HG02981 (cell line): Measurements from ENCODE around the gene APBB1.

ENCODE experiments used
- ATAC-seq: cut with Tn5 transposase; IDR thresholded peaks from one replicate; pipeline ENCODE4 v1.9.1; 2021; ENCODE audit warnings: mild to moderate bottlenecking, moderate library complexity; ENCODE audit not compliant: unreplicated experiment

Gene APBB1

DNA sequence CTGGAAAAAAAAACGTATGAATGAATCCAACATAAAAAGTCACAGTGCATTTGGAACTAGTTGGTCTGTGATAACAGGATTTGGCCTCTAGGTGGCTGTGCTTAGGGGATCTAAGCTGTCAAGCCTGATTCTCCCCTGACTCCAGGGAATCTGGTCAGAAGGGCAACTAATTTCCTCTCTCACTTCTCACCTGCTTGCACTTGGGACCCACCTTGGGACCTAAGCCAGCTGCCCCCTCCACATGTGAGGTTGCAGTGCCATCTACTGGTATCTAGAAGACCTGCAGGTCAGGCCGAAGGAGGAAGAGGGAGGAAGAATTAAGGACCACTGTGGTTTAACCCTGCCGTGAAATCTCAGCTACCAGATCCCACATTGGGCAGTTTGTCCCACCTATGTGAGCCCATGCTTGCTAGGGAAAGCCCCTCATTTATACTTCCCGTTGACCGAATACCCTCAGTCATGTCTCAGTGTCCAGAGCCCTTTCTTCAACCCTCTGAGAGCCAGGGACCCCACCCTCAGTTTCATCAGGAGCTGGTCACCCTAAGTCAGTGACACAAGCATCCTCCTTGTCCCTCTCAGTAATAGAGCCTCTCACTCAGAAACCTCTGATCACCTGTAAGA is 65.4 kb downstream of the APBB1 start:
- ATAC-seq: peak; percentile 85

DNA sequence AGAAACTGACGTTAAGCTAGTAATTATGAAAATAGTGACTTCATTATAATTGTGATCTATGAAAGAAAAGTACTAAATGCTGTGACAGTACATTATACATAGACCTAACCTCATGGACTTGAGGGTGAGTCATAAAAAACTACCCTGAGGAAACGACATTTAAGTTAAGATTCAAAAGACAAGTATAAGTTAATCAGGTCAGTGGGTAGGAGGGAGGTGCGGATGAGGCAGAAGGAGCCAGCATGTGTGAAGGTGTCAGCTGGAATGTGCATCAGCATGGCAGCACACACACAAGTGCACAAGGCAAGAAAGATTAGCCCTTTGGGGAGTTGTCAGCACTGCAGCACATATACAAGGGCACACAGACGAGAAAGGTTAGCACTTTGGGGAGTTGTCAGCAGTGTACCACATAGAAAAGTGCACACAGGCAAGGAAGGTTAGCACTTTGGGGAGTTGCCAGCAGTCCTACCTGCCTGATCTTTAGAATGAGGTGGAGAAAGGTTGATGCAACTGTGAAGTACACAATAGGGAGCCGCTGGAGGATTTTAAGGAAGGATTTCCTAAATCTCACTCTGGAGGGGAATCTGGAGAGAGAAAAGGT is 67.0 kb downstream of the APBB1 start:
- ATAC-seq: no peak

DNA sequence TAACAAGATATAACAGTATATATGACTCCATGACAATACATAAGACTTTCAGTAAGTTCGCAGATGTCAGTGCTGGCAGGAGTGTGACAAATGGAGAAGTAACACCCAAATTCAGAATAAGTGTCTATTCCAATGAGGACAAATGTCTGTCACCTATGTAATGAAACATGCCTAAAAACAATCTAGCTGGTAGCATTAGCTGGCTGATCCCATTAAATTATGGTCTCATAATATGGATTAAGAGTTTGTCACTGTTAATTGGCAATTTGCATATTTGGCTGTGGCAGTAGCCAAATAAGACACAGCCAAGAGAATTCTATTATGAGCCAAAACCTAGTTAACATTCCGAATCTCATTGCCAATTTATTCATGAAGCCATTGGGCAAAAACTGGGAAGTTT is 68.4 kb downstream of the APBB1 start:
- ATAC-seq: no peak

DNA sequence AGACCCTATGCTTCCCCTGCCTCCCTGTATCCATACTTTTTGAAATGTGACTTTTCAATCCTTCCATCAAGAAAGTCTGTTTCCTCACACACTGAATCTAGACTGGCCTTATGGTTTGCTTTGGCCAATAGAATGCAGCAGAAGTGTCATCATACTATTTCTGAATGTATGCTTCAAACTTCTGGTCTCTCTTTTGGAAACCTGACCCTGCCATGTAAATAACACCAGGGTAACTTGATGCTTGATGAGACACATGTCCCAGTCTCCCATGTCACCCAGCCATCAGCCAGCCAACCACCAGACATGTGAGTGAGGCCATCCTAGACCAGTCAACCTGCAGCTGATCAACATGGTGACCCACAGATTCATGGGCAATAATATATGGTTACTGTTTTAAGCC is 68.9 kb downstream of the APBB1 start:
- ATAC-seq: no peak

DNA sequence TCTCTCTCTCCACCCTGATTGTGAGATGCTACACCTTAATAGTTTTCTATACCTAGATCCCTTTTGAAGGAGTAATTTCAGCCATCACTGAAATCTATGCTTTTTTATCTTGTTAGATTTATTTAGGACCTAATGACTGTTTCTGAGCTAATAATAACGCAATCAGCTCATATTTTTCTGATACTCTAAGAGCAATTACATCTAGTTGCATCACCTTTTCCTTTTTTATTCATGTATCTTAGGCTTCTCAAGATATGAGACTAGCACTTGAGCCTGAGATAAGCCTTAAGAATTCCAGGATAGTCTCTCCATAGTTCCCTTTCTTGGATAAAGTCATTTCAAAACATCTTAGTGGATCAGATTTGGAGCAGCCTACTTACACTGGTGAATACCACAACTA is 73.5 kb downstream of the APBB1 start:
- no peak for ATAC-seq
